ENCODE measurements around the gene FRMD4A. TPM values are rescaled to one million over a fixed set of nuclear protein-coding genes. Genes with fewer than 3 reads are reported as not detected.

FRMD4A gene
- total and polyA plus RNA-seq, 12 donors, result 9.1 to 29.6 (median 14.6) TPM

DNA sequence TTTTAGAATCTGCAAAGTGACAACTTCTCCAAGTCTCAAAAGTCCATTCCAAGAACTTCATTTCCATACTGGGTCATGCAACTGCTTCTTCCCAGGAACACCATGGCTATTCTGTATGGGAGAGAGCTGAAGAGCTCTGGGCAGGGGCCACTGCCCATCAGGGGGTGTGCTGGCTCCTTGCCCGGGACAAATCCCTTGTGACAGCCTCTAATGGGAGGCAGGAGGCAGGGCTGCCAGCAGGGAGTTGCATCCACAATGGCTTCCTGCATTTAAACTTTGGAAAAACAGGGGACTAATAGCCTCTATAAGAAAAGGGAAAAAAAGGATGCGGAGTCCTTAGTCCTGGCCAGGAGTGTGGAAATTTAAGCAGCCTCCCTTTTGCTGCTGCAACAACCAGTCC lies 18.4 kb upstream of the FRMD4A start:
- H3K27me3 ChIP-seq, result no peaks in the 10 kb centered on the region
- no peaks in the 10 kb centered on the region for H3K36me3 ChIP-seq (replicated peaks in 1 of 2)
- H3K9me3 ChIP-seq (replicated peaks in 1 of 3), result no peaks in the 10 kb centered on the region
- intact Hi-C loops (cut with DNase I), result no loop called here
- DNase-seq, result no peak
- no peak overlapping the region for H3K27ac ChIP-seq
- TF ChIP-seq CTCF (IDR thresholded peaks at IDR 0.05) (no peak), POLR2A (IDR thresholded peaks at IDR 0.05) (no peak)
- no peak overlapping the region for H3K4me3 ChIP-seq
- WGBS, 4 donors, result 61 to 83% (median 73%) methylated on average over 2 of the region's 2 CpGs
- H3K4me1 ChIP-seq (replicated peaks in 1 of 2), result no peaks in the 10 kb centered on the region

DNA sequence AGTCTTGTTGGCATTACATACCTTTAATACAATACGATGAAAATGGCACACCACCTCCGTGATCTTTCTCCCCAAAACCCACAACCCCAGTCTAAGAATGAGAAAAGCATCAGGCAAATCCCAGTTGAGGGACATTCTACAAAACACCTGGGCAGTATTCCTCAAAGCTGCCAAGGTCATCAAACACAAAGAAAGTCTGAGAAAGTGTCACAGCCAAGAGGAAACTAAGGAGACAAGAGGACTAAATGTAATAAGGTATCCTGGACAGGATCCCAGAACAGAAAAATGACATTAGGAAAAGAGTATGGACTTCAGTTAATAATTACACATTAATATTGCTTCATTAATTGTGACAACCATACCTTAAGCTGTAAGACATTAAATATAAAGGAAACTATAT lies 14.5 kb upstream of the FRMD4A start:
- H3K4me1 ChIP-seq (replicated peaks in 1 of 2), result no peaks in the 10 kb centered on the region
- H3K9me3 ChIP-seq (replicated peaks in 1 of 3), result no peaks in the 10 kb centered on the region
- no peak for DNase-seq
- H3K36me3 ChIP-seq (replicated peaks in 1 of 2), result no peaks in the 10 kb centered on the region
- WGBS, 4 donors, result 60 to 78% (median 67%) methylated on average over 2 of the region's 2 CpGs
- no peak overlapping the region for H3K27ac ChIP-seq
- H3K27me3 ChIP-seq, result no peaks in the 10 kb centered on the region
- TF ChIP-seq CTCF (IDR thresholded peaks at IDR 0.05) (no peak), POLR2A (IDR thresholded peaks at IDR 0.05) (no peak)
- H3K4me3 ChIP-seq, result no peak overlapping the region
- intact Hi-C loops (cut with DNase I), result no loop called here

GRCh38 chr10:14340051-14340744 lies 9.5 kb upstream of the FRMD4A start:
- intact Hi-C loops (cut with DNase I), result no loop called here
- no peaks in the 10 kb centered on the region for H3K9me3 ChIP-seq (replicated peaks in 1 of 3)
- H3K36me3 ChIP-seq (replicated peaks in 1 of 2), result no peaks in the 10 kb centered on the region
- WGBS, 4 donors, result 76 to 98% (median 87%) methylated on average over 4 to 6 of the region's 6 CpGs
- TF ChIP-seq POLR2A (IDR thresholded peaks at IDR 0.05) (no peak), CTCF (IDR thresholded peaks at IDR 0.05) (no peak)
- H3K4me1 ChIP-seq (replicated peaks in 1 of 2), result no peaks in the 10 kb centered on the region
- H3K4me3 ChIP-seq, result no peak overlapping the region
- no peaks in the 10 kb centered on the region for H3K27me3 ChIP-seq
- DNase-seq, result no peak
- no peak overlapping the region for H3K27ac ChIP-seq

- no peak for TF ChIP-seq POLR2A (IDR thresholded peaks at IDR 0.05)
- no peak for TF ChIP-seq CTCF (IDR thresholded peaks at IDR 0.05)
- intact Hi-C loops (cut with DNase I), result no loop called here
- 71 to 86% (median 82%) methylated on average over 2 of the region's 2 CpGs for WGBS, 4 donors
Observed at GRCh38 chr10:14336736-14337135, 6.0 kb upstream of the FRMD4A start.

More at GRCh38 chr10:14336736-14337135, 6.0 kb upstream of the FRMD4A start:
- no peaks in the 10 kb centered on the region for H3K4me1 ChIP-seq (replicated peaks in 1 of 2)
- H3K27ac ChIP-seq, result no peak overlapping the region
- no peak overlapping the region for H3K4me3 ChIP-seq
- DNase-seq, result no peak
- H3K27me3 ChIP-seq, result peaks cover 6% of the 10 kb centered on the region
- no peaks in the 10 kb centered on the region for H3K9me3 ChIP-seq (replicated peaks in 1 of 3)
- H3K36me3 ChIP-seq (replicated peaks in 1 of 2), result no peaks in the 10 kb centered on the region
